ENCODE results near the gene DCC.
"Not testable (repeated sequence)": the region's sequence is repeated elsewhere in the genome, so short reads cannot be mapped to it uniquely, and the experiment has no call there.

DCC gene

GRCh38 chr18:53442415-53442783 is 1102.4 kb downstream of the DCC start:
- no peak for DNase-seq

DNA sequence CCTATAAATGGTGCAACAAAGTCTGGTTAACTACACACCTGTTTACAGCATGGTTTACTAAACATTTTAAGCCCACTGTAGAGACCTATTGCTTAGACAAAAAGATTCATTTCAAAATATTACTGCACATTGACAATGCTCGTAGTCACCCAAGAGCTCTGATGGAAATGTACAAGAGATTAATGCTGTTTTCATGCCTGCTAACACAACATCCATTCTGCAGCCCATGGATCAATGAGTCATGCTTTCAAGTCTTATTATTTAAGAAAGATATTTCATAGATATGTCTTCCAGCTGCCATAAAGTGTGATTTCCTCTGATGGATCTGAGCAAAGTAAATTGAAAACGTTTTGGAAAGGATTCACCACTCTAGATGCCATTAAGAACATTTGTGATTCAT is 1103.3 kb downstream of the DCC start:
- no peak for DNase-seq

DNA sequence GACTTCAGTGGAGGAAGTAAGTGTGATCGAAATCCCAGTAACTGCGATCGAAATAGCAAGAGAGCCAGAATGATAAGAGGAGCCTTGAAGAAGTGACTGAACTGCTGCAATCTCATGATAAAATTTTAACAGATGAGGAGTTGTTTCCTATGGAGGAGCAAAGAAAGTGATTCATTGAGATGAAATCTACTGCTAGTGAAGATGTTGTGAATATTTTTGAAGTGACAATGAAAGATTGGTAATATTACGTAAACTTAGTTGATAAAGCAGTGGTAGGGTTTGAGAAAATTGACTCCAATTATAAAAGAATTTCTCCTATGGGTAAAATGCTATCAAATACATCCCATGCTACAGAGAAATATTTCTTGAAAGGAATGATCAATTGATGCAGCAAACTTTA is 1103.8 kb downstream of the DCC start:
- DNase-seq = no peak

GRCh38 chr18:53451902-53452301 is 1111.9 kb downstream of the DCC start:
- no peak for DNase-seq

DNA sequence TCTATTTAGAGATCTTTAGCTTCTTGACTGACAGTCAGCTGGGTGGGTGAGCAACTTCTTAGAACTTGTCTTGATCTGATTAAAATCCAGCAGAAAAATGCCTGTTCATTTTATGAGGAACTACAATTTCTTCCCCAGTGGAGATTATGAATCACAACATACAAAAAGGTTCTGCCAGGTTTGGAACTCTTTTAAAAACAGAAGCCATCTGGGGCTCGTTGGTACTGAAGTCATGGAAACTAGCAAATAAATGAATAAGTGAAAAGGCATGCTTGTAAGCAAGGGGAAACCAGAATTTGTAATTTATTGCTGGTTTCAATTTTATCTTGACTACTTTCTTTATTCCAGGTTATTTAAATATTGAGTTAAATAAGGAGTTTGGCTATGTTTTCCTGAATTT is 1117.1 kb downstream of the DCC start:
- no peak for DNase-seq

DNA sequence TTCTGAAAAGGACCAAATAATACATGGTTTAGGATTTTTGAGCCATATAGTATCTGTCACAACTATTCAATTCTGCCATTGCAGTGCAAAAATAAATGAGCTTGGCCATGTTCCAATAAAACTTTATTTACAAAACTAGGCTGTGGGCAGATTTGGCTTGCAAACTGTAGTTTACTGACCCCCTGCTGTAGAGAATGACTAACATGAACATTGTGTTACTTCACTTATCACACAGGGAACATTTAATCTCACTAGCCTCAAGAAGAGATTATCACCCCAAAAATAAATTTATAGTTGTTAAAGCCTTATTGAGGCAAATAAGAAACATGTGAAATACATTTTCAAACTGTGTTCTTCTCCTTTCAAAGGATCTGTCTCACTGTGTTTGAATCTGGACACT is 1118.3 kb downstream of the DCC start:
- no peak for DNase-seq

DNA sequence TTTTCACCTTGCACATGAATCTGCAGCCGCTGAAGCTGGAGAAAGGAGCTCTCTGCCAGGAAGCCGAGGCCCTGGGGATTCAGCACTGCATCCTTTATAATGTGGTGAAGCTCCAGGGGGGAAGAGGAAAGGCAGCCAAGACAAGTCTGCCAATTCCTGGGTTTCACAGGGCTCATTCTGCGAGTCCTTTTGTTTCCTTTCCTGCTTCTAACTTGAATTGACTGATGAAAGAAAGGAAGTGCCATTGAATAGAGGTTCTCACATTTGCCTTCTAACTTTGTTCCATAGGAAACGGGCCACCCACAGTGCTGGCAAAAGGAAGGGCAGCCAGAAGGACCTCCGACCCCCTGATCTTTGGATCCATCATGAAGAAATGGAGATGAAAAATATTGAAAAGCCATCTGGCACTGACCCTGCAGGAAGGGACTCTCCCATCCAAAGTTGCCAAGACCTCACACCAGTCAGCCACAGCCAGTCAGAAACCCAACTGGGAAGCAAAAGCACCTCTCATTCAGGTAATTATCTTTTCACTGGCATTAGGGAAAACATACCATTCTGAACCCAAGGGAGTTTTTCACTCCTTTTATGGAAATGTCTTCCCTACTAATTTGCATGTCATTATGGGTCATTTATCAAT is 1119.1 kb downstream of the DCC start:
- no peak for DNase-seq

DNA sequence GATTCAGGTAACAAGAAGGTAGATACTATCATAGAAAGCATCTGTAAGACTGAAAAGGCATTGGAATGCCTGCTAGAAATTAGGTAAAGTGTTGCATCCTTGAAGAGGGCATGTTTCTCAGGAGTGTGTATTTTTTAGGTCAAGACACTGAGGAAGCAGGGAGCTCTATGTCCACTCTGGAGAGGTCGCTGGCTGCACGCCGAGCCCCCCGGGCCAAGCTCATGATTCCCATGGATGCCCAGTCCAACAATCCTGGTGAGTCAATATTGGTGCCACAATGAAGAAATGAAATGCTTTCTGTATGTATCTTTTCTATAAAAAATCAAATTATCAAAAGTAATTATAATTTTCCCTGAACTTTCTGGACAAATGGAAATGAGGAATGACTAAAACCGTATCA is 1127.8 kb downstream of the DCC start:
- no peak for DNase-seq

DNA sequence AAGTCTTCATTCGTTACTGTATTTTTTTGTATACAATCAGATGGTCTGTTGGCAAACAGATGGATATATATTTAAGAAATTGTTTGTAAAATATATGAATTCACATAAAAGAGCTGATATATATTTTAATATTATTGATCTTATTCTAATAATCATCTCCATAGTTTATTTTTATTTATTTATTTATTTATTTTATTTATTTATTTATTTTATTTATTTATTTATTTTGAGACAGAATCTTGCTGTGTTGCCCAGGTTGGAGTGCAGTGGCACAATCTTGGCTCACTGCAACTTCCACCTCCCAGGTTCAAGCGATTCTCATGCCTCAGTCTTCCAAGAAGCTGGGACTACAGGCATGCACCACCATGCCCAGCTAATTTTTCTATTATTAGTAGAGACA is 1128.2 kb downstream of the DCC start:
- DNase-seq = not testable (repeated sequence)

GRCh38 chr18:53472546-53472945 is 1132.5 kb downstream of the DCC start:
- DNase-seq = no peak

DNA sequence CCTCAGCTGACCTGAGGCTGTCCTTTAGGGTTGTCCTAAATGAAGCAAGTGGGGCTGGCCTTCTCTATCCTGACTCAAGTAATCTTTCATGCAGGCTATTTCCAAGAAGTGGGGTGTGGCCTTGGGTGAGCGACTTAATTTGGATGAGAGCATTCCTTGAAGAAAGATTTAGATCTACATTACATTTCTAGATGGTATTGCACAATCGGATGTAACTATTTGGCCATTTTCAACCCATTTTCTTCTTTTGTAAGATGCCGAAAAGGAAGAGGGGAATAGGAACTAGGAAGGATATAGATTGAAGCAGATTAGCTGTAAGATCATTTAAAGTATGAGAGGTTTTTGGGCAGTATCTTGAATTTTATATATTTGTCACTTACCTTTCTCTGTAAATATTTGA is 1138.2 kb downstream of the DCC start:
- no peak for DNase-seq

DNA sequence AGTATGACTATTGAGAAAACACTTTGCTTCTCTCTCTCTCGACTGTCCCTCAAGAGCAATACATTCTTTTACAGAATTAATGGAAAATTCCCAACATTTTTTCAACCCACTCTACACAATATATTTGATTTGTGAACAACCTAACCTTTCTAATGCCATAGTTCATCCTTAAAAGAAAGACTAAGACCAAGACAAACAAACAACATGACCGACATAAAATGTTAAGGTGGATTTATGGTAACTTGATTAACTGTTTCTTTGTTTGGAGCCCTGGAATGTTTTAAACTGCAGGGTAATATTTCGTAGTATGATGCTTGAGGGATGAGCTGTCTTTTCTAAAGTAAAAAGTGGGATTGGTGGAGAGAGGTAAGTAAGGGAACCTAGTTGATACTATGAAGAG is 1146.3 kb downstream of the DCC start:
- DNase-seq = no peak

DNA sequence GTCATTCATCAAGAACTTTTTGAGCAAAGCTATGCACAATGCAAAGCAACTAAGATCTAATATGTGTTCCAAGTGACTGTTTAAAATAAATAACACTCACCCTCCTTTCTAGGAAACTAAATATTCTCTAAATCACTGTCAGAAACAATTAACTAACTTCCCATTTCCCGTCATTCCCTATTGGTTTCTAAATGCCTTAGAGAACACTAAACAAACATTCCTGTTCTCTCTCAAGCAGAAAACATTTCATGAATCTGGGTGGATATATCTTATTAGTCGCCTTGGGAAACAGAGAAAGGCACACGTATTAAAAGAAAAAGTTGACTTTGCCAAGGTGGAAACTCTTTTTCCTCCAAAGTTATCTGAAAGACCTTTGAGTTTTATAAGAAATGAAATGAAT is 1149.3 kb downstream of the DCC start:
- no peak for DNase-seq

DNA sequence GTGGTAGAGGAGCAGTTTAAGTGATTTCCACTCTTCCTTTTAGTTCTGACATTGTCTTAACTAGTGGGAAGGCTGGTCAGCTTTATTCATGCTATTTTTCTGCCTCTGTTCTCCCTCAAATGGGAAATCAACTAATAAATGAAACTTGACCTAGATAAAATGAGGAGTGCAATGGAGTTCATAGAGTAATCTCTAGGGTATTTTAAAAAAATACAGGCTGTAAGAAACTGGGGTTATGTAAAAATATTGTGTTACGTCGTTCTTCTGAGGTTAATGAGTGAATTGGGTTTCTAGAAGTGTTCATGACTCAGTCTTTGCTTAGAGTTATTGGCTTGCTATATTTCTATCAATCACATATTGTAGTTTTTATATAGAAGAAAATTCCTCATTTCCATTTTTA is 1150.0 kb downstream of the DCC start:
- DNase-seq = no peak

- no peak for DNase-seq
Measured at GRCh38 chr18:53496028-53496427, 1156.0 kb downstream of the DCC start.

GRCh38 chr18:53503914-53504441 is 1164.0 kb downstream of the DCC start:
- DNase-seq = no peak

DNA sequence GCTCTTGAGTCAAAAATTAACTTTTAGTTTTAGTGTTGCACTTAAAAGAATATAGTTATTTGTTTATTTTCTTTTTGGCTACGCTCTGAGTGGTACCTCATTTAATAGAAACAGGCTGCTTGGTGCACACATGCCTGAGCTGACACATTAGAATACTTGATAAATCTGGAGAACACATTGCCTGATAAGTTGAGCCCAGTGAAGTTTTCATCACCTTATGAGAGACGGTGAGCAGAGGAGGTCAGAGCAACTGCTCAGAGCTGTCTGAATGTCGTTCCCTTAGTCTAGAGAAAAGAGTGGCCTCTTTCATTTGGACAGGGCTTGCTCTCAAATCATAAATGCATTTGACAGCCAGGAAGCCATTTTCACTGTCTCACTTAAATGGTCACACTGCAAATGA is 1168.5 kb downstream of the DCC start:
- no peak for DNase-seq

DNA sequence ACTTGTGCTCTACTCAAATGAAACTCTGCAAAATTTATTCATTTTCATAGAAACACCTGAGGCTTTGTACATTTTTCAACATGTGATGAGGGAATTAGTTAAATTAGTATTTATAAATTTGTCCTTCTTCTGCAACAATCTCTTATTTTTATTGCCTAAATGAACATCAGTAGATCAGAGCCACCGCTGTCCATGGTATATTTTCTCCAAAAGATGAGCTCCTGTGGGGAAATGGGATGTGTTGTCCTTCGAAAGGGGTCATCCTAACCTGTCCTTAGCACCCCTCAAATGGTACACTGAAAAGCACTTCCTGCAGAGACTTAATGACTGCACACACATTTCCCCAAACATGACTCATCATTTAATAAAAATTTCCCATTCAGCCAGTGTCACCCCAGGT is 1169.9 kb downstream of the DCC start:
- DNase-seq = no peak

GRCh38 chr18:53511725-53512124 is 1171.7 kb downstream of the DCC start:
- not testable (repeated sequence) for DNase-seq

GRCh38 chr18:53521068-53521467 is 1181.1 kb downstream of the DCC start:
- DNase-seq = no peak

GRCh38 chr18:53526101-53526870 is 1186.3 kb downstream of the DCC start:
- no peak for DNase-seq

DNA sequence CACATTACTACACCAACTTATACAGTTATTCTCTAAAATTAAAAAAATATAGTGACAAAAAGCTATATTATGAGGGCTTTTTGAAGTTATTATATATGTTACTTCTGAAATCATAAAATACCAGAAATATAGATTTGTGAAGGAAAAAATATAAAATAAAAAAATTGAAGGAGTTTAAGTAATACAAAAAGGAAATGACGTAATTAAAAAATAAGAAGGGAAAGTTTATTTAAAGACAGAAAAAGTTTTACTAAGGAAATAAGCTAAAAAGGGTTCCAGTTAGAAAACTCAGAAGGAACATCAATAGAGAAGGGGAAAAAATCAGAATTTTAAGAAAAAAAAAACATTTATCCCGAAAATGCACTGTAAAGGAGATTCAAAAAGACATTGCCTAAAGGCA is 1187.4 kb downstream of the DCC start:
- no peak for DNase-seq

- DNase-seq = no peak
Measured at GRCh38 chr18:53531187-53531586, 1191.2 kb downstream of the DCC start.

- DNase-seq = no peak
Measured at GRCh38 chr18:53531896-53532295, 1191.9 kb downstream of the DCC start.

GRCh38 chr18:53534203-53534602 is 1194.2 kb downstream of the DCC start:
- no peak for DNase-seq
